WTC11 (cell line): ENCODE measurements around the gene AP3B2. TPM values are rescaled to one million over a fixed set of nuclear protein-coding genes. Genes with fewer than 3 reads are reported as not detected.

ENCODE experiments used
- ATF1 ChIP-seq: sonication (generic); formaldehyde crosslinking; IDR thresholded peaks from 2 replicates; pipeline ENCODE4 v1.8.1; 2023; ENCODE audit warnings: mild to moderate bottlenecking, moderate library complexity, missing genetic modification reagents
- CREM ChIP-seq: sonication (generic); formaldehyde crosslinking; IDR thresholded peaks from 2 replicates; pipeline ENCODE4 v1.8.1; 2022; ENCODE audit warnings: mild to moderate bottlenecking, missing genetic modification reagents, moderate library complexity
- ELF4 ChIP-seq: sonication (generic); formaldehyde crosslinking; IDR thresholded peaks from 2 replicates; pipeline ENCODE4 v1.8.1; 2022; ENCODE audit warnings: low read depth, mild to moderate bottlenecking, moderate library complexity, missing genetic modification reagents
- ESRRA ChIP-seq: sonication (generic); formaldehyde crosslinking; IDR thresholded peaks from 2 replicates; pipeline ENCODE4 v1.8.1; 2022; ENCODE audit warnings: mild to moderate bottlenecking, missing genetic modification reagents, borderline replicate concordance
- FOXP1 ChIP-seq: sonication (generic); formaldehyde crosslinking; IDR thresholded peaks from 2 replicates; pipeline ENCODE4 v1.8.0; 2022; ENCODE audit warnings: missing genetic modification reagents, mild to moderate bottlenecking, moderate library complexity, borderline replicate concordance
- GABPB1 ChIP-seq: sonication (generic); formaldehyde crosslinking; IDR thresholded peaks from 2 replicates; pipeline ENCODE4 v1.8.1; 2023; ENCODE audit warnings: mild to moderate bottlenecking, missing genetic modification reagents
- MXD4 ChIP-seq: fragments of 250-450 bp; sonication (Bioruptor Pico); IDR thresholded peaks from 2 replicates; pipeline ENCODE4 v1.8.0; 2021; ENCODE audit warnings: mild to moderate bottlenecking, moderate library complexity, borderline replicate concordance
- RORB ChIP-seq: fragments of 250-450 bp; sonication (Bioruptor Pico); IDR thresholded peaks from 2 replicates; pipeline ENCODE4 v1.9.0; 2021; ENCODE audit warnings: mild to moderate bottlenecking
- TCF7 ChIP-seq: sonication (generic); formaldehyde crosslinking; IDR thresholded peaks from 2 replicates; pipeline ENCODE4 v1.8.0; 2022; ENCODE audit warnings: mild to moderate bottlenecking, low read depth, missing genetic modification reagents, moderate library complexity
- TEAD1 ChIP-seq: sonication (generic); formaldehyde crosslinking; IDR thresholded peaks from 2 replicates; pipeline ENCODE4 v1.8.0; 2022; ENCODE audit warnings: mild to moderate bottlenecking, missing genetic modification reagents
- ZNF121 ChIP-seq: sonication (generic); formaldehyde crosslinking; IDR thresholded peaks from 2 replicates; pipeline ENCODE4 v1.8.0; 2023; ENCODE audit warnings: missing genetic modification reagents
- ZNF263 ChIP-seq: sonication (generic); formaldehyde crosslinking; IDR thresholded peaks from 2 replicates; pipeline ENCODE4 v1.8.1; 2022; ENCODE audit warnings: low read depth, mild to moderate bottlenecking, moderate library complexity, missing genetic modification reagents
- ZNF317 ChIP-seq: sonication (generic); formaldehyde crosslinking; IDR thresholded peaks from 2 replicates; pipeline ENCODE4 v1.8.1; 2023; ENCODE audit warnings: low read depth, mild to moderate bottlenecking, moderate library complexity, missing genetic modification reagents, borderline replicate concordance
- ZNF423 ChIP-seq: fragments of 250-450 bp; sonication (Bioruptor Pico); IDR thresholded peaks from 2 replicates; pipeline ENCODE4 v2.1.2; 2022; ENCODE audit warnings: mild to moderate bottlenecking, moderate library complexity
- ZNF671 ChIP-seq: fragments of 250-450 bp; sonication (Bioruptor Pico); IDR thresholded peaks from 2 replicates; pipeline ENCODE4 v1.8.0; 2021; ENCODE audit warnings: mild to moderate bottlenecking
- total RNA-seq: library from RNA; stranded (reverse); gene quantifications from 3 replicates; pipeline ENCODE4 v1.2.3, GENCODE V29; 2021
- TF ChIP-seq, protein P1 (sequence below): fragments of 250-450 bp; sonication (Bioruptor Pico); IDR thresholded peaks from 2 replicates; pipeline ENCODE4 v1.8.0; 2021; ENCODE audit warnings: mild to moderate bottlenecking
- TF ChIP-seq, protein P2 (sequence below): fragments of 250-450 bp; sonication (Bioruptor Pico); IDR thresholded peaks from 2 replicates; pipeline ENCODE4 v2.1.2; 2022; ENCODE audit warnings: mild to moderate bottlenecking, moderate library complexity
- TF ChIP-seq, protein P3 (sequence below): fragments of 250-450 bp; sonication (Bioruptor Pico); IDR thresholded peaks from 2 replicates; pipeline ENCODE4 v1.9.0; 2021; ENCODE audit warnings: moderate library complexity, mild to moderate bottlenecking, inconsistent platforms, borderline replicate concordance
- TF ChIP-seq, protein P4 (sequence below): sonication (generic); formaldehyde crosslinking; IDR thresholded peaks from 2 replicates; pipeline ENCODE4 v1.8.1; 2022; ENCODE audit warnings: mild to moderate bottlenecking, missing genetic modification reagents, moderate library complexity, borderline replicate concordance
- TF ChIP-seq, protein P5 (sequence below): sonication (generic); formaldehyde crosslinking; IDR thresholded peaks from 2 replicates; pipeline ENCODE4 v1.8.1; 2022; ENCODE audit warnings: missing genetic modification reagents, borderline replicate concordance
- TF ChIP-seq, protein P6 (sequence below): fragments of 250-450 bp; sonication (Bioruptor Pico); conservative IDR thresholded peaks from 2 replicates; pipeline ENCODE4 v1.9.0; 2021; ENCODE audit warnings: mild to moderate bottlenecking
- TF ChIP-seq, protein P7 (sequence below): sonication (generic); formaldehyde crosslinking; conservative IDR thresholded peaks from 2 replicates; pipeline ENCODE4 v1.8.1; 2022; ENCODE audit warnings: mild to moderate bottlenecking, missing genetic modification reagents
- TF ChIP-seq, protein P8 (sequence below): sonication (generic); formaldehyde crosslinking; IDR thresholded peaks from 2 replicates; pipeline ENCODE4 v1.8.0; 2023; ENCODE audit warnings: mild to moderate bottlenecking, missing genetic modification reagents
- TF ChIP-seq, protein P9 (sequence below): sonication (generic); formaldehyde crosslinking; IDR thresholded peaks from 2 replicates; pipeline ENCODE4 v1.8.0; 2022; ENCODE audit warnings: mild to moderate bottlenecking, missing genetic modification reagents

The AP3B2 gene
- total RNA-seq, 1 experiment from 2014 or later, result 17.7 TPM

DNA sequence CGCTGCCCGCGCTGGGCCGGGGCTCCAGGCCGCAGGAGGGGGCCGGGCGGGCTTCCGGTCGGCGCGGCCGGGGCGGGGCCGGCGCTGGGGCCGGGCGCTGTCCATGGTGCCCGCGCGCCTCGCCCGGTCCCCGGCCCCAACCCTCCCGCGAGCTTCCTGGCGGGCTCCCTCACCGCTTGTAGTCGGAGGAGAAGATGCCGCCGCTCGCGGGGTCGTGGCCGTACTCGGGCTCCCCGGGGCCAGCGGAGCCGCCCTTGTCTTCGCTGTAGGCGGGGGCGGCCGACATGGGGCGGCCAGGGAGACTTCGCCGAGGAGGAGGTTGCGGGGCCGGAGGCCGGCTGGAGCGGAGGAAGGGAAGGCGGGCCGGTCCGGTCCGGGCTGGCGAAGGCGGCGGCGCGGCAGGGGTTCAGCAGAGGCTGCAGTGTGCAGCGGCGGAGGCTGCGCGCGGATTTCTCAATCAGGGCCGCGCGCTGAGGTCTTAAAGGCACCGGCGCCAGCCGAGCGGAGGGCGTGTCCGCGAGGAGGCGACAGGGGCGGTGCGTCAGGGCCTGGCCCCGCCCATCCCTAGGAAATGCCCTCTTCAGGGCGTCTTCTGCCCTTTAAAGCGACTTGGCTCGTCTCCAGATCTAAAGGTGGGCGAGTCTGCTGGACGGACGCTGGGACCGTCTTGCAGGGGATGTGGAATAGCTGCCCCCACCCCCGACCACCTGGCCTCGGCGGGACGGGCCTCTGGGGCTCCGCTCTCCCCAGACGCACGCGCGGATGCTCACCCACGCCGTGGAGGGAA, at the start of gene AP3B2 (continued):
- TF ChIP-seq, protein P1, sequence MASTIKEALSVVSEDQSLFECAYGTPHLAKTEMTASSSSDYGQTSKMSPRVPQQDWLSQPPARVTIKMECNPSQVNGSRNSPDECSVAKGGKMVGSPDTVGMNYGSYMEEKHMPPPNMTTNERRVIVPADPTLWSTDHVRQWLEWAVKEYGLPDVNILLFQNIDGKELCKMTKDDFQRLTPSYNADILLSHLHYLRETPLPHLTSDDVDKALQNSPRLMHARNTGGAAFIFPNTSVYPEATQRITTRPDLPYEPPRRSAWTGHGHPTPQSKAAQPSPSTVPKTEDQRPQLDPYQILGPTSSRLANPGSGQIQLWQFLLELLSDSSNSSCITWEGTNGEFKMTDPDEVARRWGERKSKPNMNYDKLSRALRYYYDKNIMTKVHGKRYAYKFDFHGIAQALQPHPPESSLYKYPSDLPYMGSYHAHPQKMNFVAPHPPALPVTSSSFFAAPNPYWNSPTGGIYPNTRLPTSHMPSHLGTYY (CRISPR knock-in tag), result no peak
- TF ChIP-seq ZNF423, result no peak
- TF ChIP-seq, protein P2, sequence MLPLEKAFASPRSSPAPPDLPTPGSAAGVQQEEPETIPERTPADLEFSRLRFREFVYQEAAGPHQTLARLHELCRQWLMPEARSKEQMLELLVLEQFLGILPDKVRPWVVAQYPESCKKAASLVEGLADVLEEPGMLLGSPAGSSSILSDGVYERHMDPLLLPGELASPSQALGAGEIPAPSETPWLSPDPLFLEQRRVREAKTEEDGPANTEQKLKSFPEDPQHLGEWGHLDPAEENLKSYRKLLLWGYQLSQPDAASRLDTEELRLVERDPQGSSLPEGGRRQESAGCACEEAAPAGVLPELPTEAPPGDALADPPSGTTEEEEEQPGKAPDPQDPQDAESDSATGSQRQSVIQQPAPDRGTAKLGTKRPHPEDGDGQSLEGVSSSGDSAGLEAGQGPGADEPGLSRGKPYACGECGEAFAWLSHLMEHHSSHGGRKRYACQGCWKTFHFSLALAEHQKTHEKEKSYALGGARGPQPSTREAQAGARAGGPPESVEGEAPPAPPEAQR (CRISPR knock-in tag), result no peak
- TF ChIP-seq, protein P3, sequence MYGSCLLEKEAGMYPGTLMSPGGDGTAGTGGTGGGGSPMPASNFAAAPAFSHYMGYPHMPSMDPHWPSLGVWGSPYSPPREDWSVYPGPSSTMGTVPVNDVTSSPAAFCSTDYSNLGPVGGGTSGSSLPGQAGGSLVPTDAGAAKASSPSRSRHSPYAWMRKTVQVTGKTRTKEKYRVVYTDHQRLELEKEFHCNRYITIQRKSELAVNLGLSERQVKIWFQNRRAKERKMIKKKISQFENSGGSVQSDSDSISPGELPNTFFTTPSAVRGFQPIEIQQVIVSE, result no peak
- TF ChIP-seq TEAD1 (CRISPR knock-in tag), result no peak; the same call in none of the 2 replicates
- TF ChIP-seq ELF4 (CRISPR knock-in tag), result 0 out of 2 replicates have a peak, but pooled peaks have one; percentile 56
- TF ChIP-seq, protein P4, sequence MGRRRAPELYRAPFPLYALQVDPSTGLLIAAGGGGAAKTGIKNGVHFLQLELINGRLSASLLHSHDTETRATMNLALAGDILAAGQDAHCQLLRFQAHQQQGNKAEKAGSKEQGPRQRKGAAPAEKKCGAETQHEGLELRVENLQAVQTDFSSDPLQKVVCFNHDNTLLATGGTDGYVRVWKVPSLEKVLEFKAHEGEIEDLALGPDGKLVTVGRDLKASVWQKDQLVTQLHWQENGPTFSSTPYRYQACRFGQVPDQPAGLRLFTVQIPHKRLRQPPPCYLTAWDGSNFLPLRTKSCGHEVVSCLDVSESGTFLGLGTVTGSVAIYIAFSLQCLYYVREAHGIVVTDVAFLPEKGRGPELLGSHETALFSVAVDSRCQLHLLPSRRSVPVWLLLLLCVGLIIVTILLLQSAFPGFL, result no peak
- TF ChIP-seq FOXP1, result peak; percentile 93; the same call in 1 of the 2 replicates
- TF ChIP-seq, protein P5, sequence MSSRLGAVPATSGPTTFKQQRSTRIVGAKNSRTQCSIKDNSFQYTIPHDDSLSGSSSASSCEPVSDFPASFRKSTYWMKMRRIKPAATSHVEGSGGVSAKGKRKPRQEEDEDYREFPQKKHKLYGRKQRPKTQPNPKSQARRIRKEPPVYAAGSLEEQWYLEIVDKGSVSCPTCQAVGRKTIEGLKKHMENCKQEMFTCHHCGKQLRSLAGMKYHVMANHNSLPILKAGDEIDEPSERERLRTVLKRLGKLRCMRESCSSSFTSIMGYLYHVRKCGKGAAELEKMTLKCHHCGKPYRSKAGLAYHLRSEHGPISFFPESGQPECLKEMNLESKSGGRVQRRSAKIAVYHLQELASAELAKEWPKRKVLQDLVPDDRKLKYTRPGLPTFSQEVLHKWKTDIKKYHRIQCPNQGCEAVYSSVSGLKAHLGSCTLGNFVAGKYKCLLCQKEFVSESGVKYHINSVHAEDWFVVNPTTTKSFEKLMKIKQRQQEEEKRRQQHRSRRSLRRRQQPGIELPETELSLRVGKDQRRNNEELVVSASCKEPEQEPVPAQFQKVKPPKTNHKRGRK, result no peak
- peak; percentile 45; the same call in 1 of the 2 replicates for TF ChIP-seq ZNF263
- TF ChIP-seq RORB, result no peak
- TF ChIP-seq ZNF671, result no peak
- TF ChIP-seq ZNF121 (CRISPR knock-in tag), result no peak
- TF ChIP-seq, protein P6, sequence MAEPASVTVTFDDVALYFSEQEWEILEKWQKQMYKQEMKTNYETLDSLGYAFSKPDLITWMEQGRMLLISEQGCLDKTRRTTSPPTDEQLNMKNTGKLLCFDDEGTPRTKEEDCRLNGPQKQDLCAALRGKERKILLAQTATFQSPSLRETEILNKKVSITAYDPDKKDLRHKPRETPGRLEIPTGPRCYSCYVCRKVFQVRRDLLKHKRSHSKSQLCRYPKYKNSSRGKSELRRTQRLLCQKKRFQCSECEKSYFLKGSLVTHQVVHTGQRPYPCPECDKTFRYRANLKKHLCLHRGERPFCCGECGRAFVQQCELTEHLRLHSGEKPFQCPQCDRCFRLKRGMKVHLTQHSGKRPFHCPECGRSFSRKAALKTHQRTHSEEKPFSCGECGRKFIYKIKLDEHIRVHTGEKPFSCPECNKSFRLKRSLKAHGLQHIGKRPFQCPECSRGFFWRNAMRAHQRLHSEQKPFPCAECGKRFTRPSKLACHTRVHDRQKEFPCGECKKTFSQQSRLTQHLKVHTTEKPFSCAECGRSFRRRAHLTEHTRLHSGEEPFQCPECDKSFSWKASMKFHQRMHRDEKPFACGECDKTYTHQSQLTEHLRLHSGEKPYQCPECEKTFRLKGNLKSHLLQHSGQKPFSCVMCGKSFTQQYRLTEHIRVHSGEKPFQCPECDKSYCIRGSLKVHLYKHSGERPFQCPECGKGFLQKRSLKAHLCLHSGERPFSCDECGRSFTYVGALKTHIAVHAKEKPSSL (CRISPR knock-in tag), result no peak
- peak; percentile 61; the same call in 1 of the 2 replicates for TF ChIP-seq CREM
- TF ChIP-seq ESRRA (CRISPR knock-in tag), result peak; percentile 77
- TF ChIP-seq, protein P7, sequence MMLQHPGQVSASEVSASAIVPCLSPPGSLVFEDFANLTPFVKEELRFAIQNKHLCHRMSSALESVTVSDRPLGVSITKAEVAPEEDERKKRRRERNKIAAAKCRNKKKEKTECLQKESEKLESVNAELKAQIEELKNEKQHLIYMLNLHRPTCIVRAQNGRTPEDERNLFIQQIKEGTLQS, result no peak
- TF ChIP-seq MXD4 (CRISPR knock-in tag), result no peak
- TF ChIP-seq TCF7 (CRISPR knock-in tag), result 0 out of 2 replicates have a peak, but pooled peaks have one; percentile 77
- TF ChIP-seq, protein P8, sequence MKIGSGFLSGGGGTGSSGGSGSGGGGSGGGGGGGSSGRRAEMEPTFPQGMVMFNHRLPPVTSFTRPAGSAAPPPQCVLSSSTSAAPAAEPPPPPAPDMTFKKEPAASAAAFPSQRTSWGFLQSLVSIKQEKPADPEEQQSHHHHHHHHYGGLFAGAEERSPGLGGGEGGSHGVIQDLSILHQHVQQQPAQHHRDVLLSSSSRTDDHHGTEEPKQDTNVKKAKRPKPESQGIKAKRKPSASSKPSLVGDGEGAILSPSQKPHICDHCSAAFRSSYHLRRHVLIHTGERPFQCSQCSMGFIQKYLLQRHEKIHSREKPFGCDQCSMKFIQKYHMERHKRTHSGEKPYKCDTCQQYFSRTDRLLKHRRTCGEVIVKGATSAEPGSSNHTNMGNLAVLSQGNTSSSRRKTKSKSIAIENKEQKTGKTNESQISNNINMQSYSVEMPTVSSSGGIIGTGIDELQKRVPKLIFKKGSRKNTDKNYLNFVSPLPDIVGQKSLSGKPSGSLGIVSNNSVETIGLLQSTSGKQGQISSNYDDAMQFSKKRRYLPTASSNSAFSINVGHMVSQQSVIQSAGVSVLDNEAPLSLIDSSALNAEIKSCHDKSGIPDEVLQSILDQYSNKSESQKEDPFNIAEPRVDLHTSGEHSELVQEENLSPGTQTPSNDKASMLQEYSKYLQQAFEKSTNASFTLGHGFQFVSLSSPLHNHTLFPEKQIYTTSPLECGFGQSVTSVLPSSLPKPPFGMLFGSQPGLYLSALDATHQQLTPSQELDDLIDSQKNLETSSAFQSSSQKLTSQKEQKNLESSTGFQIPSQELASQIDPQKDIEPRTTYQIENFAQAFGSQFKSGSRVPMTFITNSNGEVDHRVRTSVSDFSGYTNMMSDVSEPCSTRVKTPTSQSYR (CRISPR knock-in tag), result no peak
- TF ChIP-seq, protein P9, sequence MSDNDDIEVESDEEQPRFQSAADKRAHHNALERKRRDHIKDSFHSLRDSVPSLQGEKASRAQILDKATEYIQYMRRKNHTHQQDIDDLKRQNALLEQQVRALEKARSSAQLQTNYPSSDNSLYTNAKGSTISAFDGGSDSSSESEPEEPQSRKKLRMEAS, result 0 out of 2 replicates have a peak, but pooled peaks have one; percentile 18
- 0 out of 2 replicates have a peak, but pooled peaks have one; percentile 20 for TF ChIP-seq ZNF317
- TF ChIP-seq GABPB1 (CRISPR knock-in tag), result no peak
- 0 out of 2 replicates have a peak, but pooled peaks have one; percentile 40 for TF ChIP-seq ATF1 (CRISPR knock-in tag)
